Inferior parietal cortex (tissue), 1 donor: ENCODE data around the gene IGF2BP3.

ENCODE experiments used
- DNase-seq: peaks from one replicate; pipeline ENCODE4 v3.0.0-alpha.2; 2016; ENCODE audit errors: extremely low spot score

Gene IGF2BP3

GRCh38 chr7:23264916-23265458, 205.3 kb downstream of the IGF2BP3 start:
- DNase-seq: no peak

- peak; percentile 64 for DNase-seq
Measured at GRCh38 chr7:23261843-23262452, 208.3 kb downstream of the IGF2BP3 start.

DNA sequence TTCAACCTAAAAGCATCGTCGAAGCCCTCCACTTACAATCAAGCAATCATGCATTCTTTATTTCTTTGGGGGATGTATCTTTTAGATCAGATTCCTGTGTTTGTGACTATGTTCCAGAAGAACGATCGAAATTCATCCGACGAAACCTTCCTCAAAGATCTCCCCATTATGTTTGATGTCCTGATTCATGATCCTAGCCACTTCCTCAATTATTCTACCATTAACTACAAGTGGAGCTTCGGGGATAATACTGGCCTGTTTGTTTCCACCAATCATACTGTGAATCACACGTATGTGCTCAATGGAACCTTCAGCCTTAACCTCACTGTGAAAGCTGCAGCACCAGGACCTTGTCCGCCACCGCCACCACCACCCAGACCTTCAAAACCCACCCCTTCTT, 209.9 kb downstream of the IGF2BP3 start:
- DNase-seq: no peak
